Fibroblast of gingiva (primary cell): ENCODE data around the gene UNC5A.

ENCODE experiments used
- DNase-seq: peaks from one replicate; pipeline ENCODE4 v3.0.0-alpha.2; 2011; ENCODE audit warnings: low read depth

UNC5A gene

GRCh38 chr5:176880366-176881020, 70.1 kb downstream of the UNC5A start:
- no peak for DNase-seq

DNA sequence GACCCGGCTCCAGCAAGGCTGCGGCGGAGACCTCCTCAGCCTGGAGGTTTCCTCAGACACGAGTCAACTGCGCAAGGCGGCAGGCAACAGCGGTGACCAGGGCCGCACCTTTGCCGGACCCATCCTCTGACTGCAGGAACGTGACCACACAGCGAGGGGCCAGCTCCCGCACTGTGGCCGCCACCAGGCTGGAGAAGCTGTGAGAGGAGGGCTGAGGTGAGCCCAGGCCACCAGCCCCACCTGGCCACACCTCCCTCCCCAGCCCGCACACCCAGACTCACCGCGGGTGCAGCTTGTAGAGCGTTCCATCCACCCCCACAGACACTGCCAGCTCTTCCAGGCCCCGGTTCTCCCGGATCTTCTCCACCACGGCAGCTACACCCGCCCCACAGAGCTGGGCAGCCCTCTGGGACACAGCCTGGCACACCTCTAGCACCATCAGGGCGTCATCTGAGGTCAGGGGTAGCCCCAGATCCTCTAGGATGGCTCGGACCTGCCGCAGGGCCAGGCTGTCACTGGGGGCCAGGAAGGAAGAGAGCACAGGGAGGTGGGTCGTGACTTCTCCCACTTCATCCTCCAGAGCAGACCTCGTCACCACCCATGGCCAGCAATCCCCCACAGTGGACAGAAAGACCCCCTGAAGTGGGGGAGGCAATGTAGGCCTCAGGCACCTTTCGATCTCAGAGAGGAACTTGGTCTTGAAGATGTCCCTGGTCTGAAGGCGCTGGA, 70.8 kb downstream of the UNC5A start:
- no peak for DNase-seq

- no peak for DNase-seq
These were observed 71.6 kb downstream of the UNC5A start for GRCh38 chr5:176881816-176882566.

DNA sequence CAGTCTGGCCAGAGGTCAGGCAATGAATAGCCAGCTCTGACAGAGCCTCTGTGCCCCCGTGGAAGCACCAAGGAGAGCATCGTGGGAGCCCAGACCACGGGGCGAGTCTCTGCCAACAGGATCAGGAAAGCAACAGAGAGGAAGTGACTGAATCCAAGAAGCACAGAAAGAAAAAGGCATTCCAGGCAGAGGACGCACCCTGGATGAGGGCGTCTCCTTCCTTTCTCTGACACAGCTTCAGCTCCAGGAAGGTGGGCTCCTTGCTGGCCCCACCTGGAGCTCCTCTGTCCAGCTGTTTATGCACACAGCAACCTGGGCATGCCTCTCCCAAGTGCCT, 72.2 kb downstream of the UNC5A start:
- no peak for DNase-seq

GRCh38 chr5:176883700-176884570, 73.6 kb downstream of the UNC5A start:
- DNase-seq, result no peak

GRCh38 chr5:176884571-176884890, 74.2 kb downstream of the UNC5A start:
- no peak for DNase-seq

DNA sequence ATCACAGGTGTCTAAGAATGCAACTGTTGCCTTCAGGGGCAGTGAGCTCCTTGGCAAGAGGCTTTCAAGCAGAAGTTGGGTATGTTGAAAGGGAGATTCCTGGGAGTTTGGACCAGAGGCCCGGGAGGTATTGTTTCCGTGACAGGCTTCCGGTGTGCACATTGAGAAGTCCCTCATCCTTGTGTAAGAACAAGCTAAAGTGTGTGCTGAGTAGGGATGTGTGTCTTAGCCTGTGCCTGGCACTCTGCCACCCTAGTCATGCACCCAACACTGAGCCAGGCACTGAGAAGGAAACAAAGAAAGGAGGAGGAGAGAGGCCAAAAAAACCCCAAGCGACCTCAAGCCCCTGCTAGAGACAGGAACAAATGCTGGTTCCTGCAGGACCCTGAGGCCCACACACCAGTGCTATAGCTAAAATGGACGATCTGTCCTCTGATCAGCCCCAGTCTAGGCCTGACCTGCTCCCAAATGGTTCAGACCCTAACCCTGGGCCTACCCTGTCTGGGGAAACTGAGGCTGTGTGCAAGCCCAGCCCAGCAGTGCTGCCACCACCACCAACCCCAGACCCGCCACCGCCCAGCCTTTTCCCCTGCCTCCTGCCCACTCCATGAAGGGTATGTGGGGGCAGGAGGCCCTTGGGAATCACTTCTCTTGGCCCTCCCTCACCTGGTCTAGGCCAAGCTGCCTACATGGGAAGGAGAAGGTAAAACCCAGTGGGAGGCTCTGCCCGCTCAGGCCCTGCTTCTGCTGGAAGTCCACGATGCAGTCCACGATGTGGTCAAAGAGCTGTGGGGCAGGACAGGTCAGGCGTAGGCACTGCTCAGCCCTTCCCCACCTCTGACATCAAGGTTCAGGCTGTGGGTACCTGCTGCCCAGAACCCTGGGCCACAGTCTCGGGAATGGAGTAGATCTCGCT, 76.2 kb downstream of the UNC5A start:
- DNase-seq, result no peak

DNA sequence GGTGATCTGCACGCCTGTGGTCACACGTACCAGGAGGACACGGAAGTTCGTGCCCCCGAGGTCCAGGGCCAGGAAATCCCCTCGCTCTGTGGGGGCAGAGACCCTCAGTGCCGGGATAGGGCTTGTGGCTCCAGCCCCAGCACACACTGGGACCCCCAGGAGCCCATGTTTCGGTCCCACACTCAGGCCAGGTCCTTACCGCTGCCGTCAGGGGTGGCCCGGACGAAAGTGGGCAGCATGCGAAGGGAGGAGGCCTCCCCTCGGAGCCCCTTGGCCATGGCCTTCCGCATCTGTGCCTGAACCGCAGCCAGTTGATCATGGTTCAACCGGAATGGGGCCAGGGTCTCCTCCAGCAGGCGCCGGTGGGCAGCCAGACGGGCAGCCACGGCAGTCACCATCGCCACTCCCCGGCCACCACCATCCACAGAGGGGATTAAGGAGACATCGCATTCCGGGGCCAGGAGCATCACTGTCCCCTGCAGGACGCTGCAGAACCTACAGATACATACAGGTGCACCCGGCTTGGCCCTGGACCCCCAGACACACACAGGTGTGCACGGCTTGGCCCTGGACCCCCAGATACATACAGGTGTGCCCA, 77.0 kb downstream of the UNC5A start:
- no peak for DNase-seq

DNA sequence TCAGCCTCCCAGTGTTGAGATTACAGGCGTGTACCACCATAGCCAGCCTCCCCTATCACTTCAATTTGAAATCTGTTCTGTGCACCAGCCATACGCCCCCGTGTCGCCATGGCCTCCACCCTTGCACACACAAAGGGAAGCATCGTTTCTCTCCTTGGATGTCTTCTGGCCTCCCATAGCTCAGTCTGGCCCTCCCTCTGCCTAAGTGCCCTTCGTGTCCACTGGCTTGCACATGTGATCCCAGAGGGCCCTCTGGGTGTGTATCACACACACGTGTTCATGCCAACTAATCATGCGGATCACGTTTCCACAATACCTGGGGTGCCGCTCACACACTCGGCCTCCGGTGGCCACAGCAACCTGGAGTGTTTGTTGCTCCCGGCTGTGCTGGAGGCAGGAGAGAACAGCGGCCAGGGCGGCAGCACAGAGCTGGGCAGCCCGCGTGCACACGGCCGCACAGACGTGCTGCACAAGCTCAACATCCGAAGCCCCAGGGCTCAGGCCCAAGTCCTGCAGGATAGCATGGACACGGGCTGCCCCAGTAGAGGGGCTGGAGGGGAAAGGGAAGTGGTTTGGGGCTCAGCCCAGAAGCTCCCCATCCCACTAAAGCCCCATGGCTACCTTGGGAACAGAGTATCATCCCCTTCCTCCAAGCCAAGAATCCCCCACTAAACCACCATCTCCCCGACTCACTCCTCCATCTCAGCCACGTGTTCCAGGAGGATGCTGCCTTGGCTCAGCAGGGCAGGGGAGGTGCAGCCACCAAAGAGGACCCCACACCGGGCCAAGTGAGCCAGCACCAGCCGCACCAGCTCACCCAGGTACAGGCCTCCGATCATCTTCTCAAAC, 77.9 kb downstream of the UNC5A start:
- DNase-seq, result no peak

DNA sequence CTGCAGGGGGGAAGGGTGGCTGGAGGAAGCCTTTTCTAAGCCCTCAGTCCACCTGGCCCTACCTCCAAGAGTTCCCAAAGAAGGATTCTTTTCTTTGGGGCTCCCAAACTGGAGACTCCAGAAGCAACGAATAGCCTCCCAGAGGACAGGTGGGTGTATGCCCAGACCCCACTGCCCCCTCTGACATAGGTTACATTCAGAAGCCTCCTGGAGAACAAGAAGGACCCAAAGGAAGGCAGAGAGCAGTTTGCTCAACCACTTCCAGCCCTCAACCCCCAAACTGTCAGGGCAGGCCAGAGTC, 78.5 kb downstream of the UNC5A start:
- no peak for DNase-seq

GRCh38 chr5:176889321-176890280, 79.2 kb downstream of the UNC5A start:
- no peak for DNase-seq

DNA sequence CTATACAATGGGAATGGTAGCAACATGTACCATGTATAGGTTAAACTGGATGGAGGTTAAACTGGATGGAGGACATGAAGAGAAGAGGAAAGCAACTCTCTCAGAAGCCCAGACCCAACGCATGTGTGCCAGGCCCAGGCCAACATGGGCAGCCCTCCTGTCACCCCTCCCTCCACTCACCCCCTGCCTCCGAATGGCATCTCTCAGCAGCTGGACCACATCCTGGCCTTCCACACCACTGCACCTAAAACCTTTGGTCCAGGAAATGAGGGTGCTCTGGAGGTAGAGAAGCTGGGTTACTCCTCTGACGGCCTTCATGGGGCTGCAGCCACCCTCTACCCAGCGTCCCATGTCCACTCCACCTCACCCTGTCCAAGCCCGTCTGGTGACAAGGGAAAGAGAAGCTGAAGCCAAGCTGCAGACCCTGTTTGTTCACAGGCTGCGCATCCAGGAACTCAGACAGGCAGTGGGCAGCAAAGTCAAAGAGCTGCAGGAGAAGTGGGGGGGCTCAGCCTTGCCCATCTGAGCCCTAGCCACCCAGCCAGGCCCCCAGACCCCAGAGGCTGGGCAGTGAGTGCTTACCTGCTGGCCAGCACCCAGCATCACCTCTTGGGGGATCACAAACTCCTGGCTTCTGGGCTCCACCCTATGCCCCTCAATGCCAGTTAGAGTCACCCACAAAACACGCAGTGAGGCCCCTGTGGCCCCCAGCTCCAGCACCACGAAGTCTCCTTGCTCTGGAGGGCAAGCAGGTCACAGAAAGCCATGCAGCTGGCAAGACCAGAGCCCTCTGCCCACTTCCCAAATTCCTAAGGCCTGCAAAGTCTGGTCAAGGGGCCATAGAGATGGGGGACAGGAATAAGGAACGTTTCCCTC, 80.3 kb downstream of the UNC5A start:
- no peak for DNase-seq

DNA sequence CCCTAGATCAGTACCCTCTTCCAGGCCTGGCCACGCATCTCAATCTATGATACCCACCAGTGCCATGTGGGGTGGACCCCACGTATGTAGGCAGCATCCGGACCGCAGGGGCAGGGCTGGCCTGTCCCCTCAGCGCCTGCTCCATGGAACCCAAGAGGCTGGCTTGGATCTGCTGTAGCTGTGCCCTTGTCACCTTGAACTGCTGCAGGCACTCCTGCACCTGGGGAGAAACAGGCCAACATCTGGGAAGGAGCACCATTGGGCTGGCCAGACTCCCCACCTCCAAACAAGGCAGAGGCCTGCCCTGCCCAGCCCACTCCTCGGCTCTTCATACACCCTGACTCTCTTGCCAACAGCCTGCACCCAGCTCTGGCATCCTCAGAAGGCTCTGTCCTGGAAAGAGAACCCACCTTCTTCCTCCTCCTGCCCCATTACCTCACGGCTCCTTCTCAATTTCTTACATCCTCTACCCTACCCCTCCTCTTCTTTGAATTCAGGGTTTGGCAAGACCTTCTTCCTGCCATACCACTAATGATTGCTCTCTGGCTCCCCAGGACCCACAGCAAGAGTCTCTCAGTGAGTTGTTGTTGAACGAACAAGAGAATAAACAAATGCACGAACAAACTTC, 81.1 kb downstream of the UNC5A start:
- no peak for DNase-seq

- no peak for DNase-seq
These were observed 82.3 kb downstream of the UNC5A start for GRCh38 chr5:176892663-176893062.

DNA sequence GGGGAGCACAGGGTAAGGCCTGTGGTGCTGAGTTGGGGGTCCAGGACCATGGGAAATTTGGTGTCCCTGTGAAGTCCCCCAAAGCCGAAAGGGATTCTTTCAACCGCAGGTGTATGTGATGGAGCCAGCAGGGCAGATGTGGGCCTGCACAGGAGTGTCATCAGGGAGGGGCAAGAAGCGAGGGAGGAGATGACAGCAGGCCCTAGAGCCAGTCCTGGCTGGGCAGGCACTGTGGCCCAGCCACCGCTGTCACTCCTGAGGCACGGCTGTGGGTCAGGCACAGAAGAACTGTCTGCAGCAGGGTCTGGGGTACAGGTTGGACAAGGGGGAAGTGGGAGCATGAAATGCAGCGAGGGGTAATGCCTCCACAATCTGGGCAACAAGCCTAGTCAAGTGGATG, 83.9 kb downstream of the UNC5A start:
- DNase-seq, result no peak

- DNase-seq, result no peak
These were observed 85.5 kb downstream of the UNC5A start for GRCh38 chr5:176895831-176896230.

- no peak for DNase-seq
These were observed 86.9 kb downstream of the UNC5A start for GRCh38 chr5:176897263-176897662.
